HEK293 (cell line): ENCODE measurements around the gene RASEF.

ENCODE experiments used
- CTCF ChIP-seq: fragments of 450-650 bp; formaldehyde crosslinking; IDR thresholded peaks from 2 replicates; pipeline ENCODE4 v1.5.1; 2016; ENCODE audit warnings: missing biosample characterization, missing genetic modification characterization
- TCF7L2 ChIP-seq: IDR thresholded peaks from 2 replicates; pipeline ENCODE4 v1.6.1; 2011; ENCODE audit warnings: low read depth, mild to moderate bottlenecking, inconsistent platforms, low read length, moderate library complexity, borderline replicate concordance
- ZNF16 ChIP-seq: fragments of 450-650 bp; formaldehyde crosslinking; IDR thresholded peaks from 2 replicates; pipeline ENCODE4 v1.5.1; 2016; ENCODE audit warnings: low read depth, missing biosample characterization, missing genetic modification characterization
- ZNF670 ChIP-seq: fragments of 450-650 bp; formaldehyde crosslinking; IDR thresholded peaks from 2 replicates; pipeline ENCODE4 v1.5.1; 2016; ENCODE audit warnings: missing biosample characterization, missing genetic modification characterization, low read depth
- ZNF747 ChIP-seq: fragments of 450-650 bp; formaldehyde crosslinking; IDR thresholded peaks from 2 replicates; pipeline ENCODE4 v1.5.1; 2016; ENCODE audit warnings: missing biosample characterization, missing genetic modification characterization

- no peak for TF ChIP-seq ZNF747 (tag by site-specific recombination)
- TF ChIP-seq ZNF670 (tag by site-specific recombination) = no peak
- TF ChIP-seq TCF7L2 = no peak
- TF ChIP-seq ZNF16 (tag by site-specific recombination) = no peak
- TF ChIP-seq CTCF = no peak
These were observed 34.7 kb upstream of the RASEF start for GRCh38 chr9:83097633-83098032.
